ENCODE results near the gene FSTL4. TPM values are rescaled to one million over a fixed set of nuclear protein-coding genes. Genes with fewer than 3 reads are reported as not detected.
A peak's percentile ranks its signal among the peaks of the same experiment; 100 is the strongest.

Gene FSTL4
- total RNA-seq, result not detected
- long read RNA-seq, result 0 reads

GRCh38 chr5:133612249-133612860 is at the start of gene FSTL4:
FSTL4 (minus strand) TSS chr5:133612541.
- peak; percentile 69 for ATAC-seq (ENCODE audit: poor library complexity)
- intact Hi-C loops (cut with DNase I), result loop anchor here (10.0 kb wide), 1 partner anchor 188 kb away; no protein-coding TSS in a partner anchor
- no peak for DNase-seq

- intact Hi-C loops (cut with DNase I), result no loop called here
- no peak for ATAC-seq (ENCODE audit: poor library complexity)
- no peak for DNase-seq
Observed at GRCh38 chr5:133661389-133661788, 49.0 kb upstream of the FSTL4 start.

- intact Hi-C loops (cut with DNase I), result no loop called here
- ATAC-seq (ENCODE audit: poor library complexity) (no peak), DNase-seq (no peak)
Observed at GRCh38 chr5:133658327-133658726, 46.0 kb upstream of the FSTL4 start.

- intact Hi-C loops (cut with DNase I), result no loop called here
- ATAC-seq (ENCODE audit: poor library complexity), result no peak
- DNase-seq, result no peak
Observed at GRCh38 chr5:133657036-133657435, 44.7 kb upstream of the FSTL4 start.

GRCh38 chr5:133655966-133656365 is 43.6 kb upstream of the FSTL4 start:
- ATAC-seq (ENCODE audit: poor library complexity), result no peak
- no peak for DNase-seq
- intact Hi-C loops (cut with DNase I), result no loop called here

- DNase-seq (no peak), ATAC-seq (ENCODE audit: poor library complexity) (no peak)
- intact Hi-C loops (cut with DNase I), result no loop called here
Observed at GRCh38 chr5:133653760-133654049, 41.4 kb upstream of the FSTL4 start.

GRCh38 chr5:133652951-133653759 is 40.8 kb upstream of the FSTL4 start:
- intact Hi-C loops (cut with DNase I), result no loop called here
- ATAC-seq (ENCODE audit: poor library complexity) (no peak), DNase-seq (no peak)

- intact Hi-C loops (cut with DNase I), result no loop called here
- no peak for DNase-seq
- ATAC-seq (ENCODE audit: poor library complexity), result no peak
Observed at GRCh38 chr5:133644000-133644865, 31.9 kb upstream of the FSTL4 start.

GRCh38 chr5:133643365-133643764 is 31.0 kb upstream of the FSTL4 start:
- DNase-seq (no peak), ATAC-seq (ENCODE audit: poor library complexity) (no peak)
- intact Hi-C loops (cut with DNase I), result no loop called here

- ATAC-seq (ENCODE audit: poor library complexity), result no peak
- DNase-seq, result no peak
- intact Hi-C loops (cut with DNase I), result no loop called here
Observed at GRCh38 chr5:133642153-133642722, 29.9 kb upstream of the FSTL4 start.

GRCh38 chr5:133641683-133642082 is 29.3 kb upstream of the FSTL4 start:
- intact Hi-C loops (cut with DNase I), result no loop called here
- ATAC-seq (ENCODE audit: poor library complexity) (no peak), DNase-seq (no peak)

GRCh38 chr5:133639850-133640528 is 27.6 kb upstream of the FSTL4 start:
- ATAC-seq (ENCODE audit: poor library complexity), result no peak
- no peak for DNase-seq
- intact Hi-C loops (cut with DNase I), result no loop called here

GRCh38 chr5:133638436-133638835 is 26.1 kb upstream of the FSTL4 start:
- DNase-seq, result no peak
- intact Hi-C loops (cut with DNase I), result no loop called here
- no peak for ATAC-seq (ENCODE audit: poor library complexity)

GRCh38 chr5:133637206-133637605 is 24.9 kb upstream of the FSTL4 start:
- DNase-seq (no peak), ATAC-seq (ENCODE audit: poor library complexity) (no peak)
- intact Hi-C loops (cut with DNase I), result no loop called here

- intact Hi-C loops (cut with DNase I), result no loop called here
- no peak for DNase-seq
- ATAC-seq (ENCODE audit: poor library complexity), result no peak
Observed at GRCh38 chr5:133635051-133635450, 22.7 kb upstream of the FSTL4 start.

GRCh38 chr5:133627180-133627579 is 14.8 kb upstream of the FSTL4 start:
- no peak for ATAC-seq (ENCODE audit: poor library complexity)
- intact Hi-C loops (cut with DNase I), result no loop called here
- DNase-seq, result no peak

GRCh38 chr5:133624316-133624715 is 12.0 kb upstream of the FSTL4 start:
- ATAC-seq (ENCODE audit: poor library complexity) (no peak), DNase-seq (no peak)
- intact Hi-C loops (cut with DNase I), result no loop called here

GRCh38 chr5:133618141-133618540 is 5.8 kb upstream of the FSTL4 start:
- intact Hi-C loops (cut with DNase I), result loop anchor here (10.0 kb wide), 1 partner anchor 193 kb away; no protein-coding TSS in a partner anchor
- no peak for ATAC-seq (ENCODE audit: poor library complexity)
- DNase-seq, result no peak

GRCh38 chr5:133613743-133614142 is 1.4 kb upstream of the FSTL4 start:
- DNase-seq, result no peak
- intact Hi-C loops (cut with DNase I), result loop anchor here (10.0 kb wide), 1 partner anchor 189 kb away; no protein-coding TSS in a partner anchor
- ATAC-seq (ENCODE audit: poor library complexity), result no peak

Data from Right ventricle myocardium superior (tissue), 1 donor.